Common myeloid progenitor, CD34-positive (primary cell): Measurements from ENCODE around the gene DIPK1A.
A peak's percentile ranks its signal among the peaks of the same experiment; 100 is the strongest.
"Not testable (repeated sequence)": the region's sequence is repeated elsewhere in the genome, so short reads cannot be mapped to it uniquely, and the experiment has no call there.

Experiments used
- CTCF ChIA-PET: fragments of 350-600 bp; sonication (Branson Sonifier 250); formaldehyde crosslinking; loops from one replicate; lab custom pipeline; 2021; ENCODE audit warnings: antibody characterized with exemption; lab: Charles Lee
- POLR2A ChIA-PET: fragments of 350-600 bp; sonication (Branson Sonifier 250); formaldehyde crosslinking; loops from one replicate; lab custom pipeline; 2021; ENCODE audit warnings: antibody characterized with exemption; lab: Charles Lee
- DNase-seq, 3 donors: peaks; one replicate each; pipeline versions ENCODE4 v3.0.0 to v3.0.0-alpha.2; 2013
- H3K27ac ChIP-seq, 2 experiments: 1 replicate in 1 of 2; 2 replicates in 1 of 2; pipeline ENCODE4 v1.7.0; 2013; ENCODE audit warnings: inconsistent platforms in 2 of 2, low read length in 2 of 2, mild to moderate bottlenecking in 2 of 2, low read depth in 1 of 2, moderate library complexity in 1 of 2; ENCODE audit not compliant: severe bottlenecking in 2 of 2, insufficient read depth in 1 of 2, poor library complexity in 1 of 2
- H3K27me3 ChIP-seq, 5 experiments: replicated peaks in 2 of 5; 1 replicate in 3 of 5; 2 replicates in 2 of 5; pipeline versions ENCODE4 v1.6.1 to v1.7.0; 2013; ENCODE audit warnings: low read length in 4 of 5, mild to moderate bottlenecking in 2 of 5, moderate library complexity in 2 of 5, inconsistent platforms in 1 of 5; ENCODE audit not compliant: insufficient read depth in 5 of 5, control insufficient read depth in 4 of 5
- H3K36me3 ChIP-seq, 4 experiments: 1 replicate in 2 of 4; 2 replicates in 2 of 4; pipeline versions ENCODE4 v1.6.1 to v1.7.0; 2013; ENCODE audit warnings: low read length in 3 of 4, control low read depth in 1 of 4, mild to moderate bottlenecking in 1 of 4; ENCODE audit not compliant: control insufficient read depth in 4 of 4, insufficient read depth in 4 of 4
- H3K4me1 ChIP-seq, 4 experiments: 1 replicate in 3 of 4; 2 replicates in 1 of 4; pipeline versions ENCODE4 v1.6.1 to v1.7.1; 2013; ENCODE audit warnings: low read length in 3 of 4, mild to moderate bottlenecking in 3 of 4, control low read depth in 1 of 4, inconsistent platforms in 1 of 4, moderate library complexity in 1 of 4; ENCODE audit not compliant: control insufficient read depth in 4 of 4, insufficient read depth in 4 of 4; ENCODE audit errors: control extremely low read depth in 1 of 4
- H3K4me3 ChIP-seq, 7 experiments: 1 replicate in 4 of 7; 2 replicates in 3 of 7; pipeline versions ENCODE4 v1.5.1 to v1.7.0; 2013; ENCODE audit warnings: mild to moderate bottlenecking in 7 of 7, low read length in 6 of 7, moderate library complexity in 6 of 7, inconsistent platforms in 2 of 7, low read depth in 2 of 7, control low read depth in 1 of 7; ENCODE audit not compliant: insufficient read depth in 4 of 7, control insufficient read depth in 1 of 7; ENCODE audit errors: extremely low read depth in 1 of 7
- H3K9me3 ChIP-seq, 5 experiments: 1 replicate in 4 of 5; 2 replicates in 1 of 5; pipeline versions ENCODE4 v1.6.1 to v1.7.1; 2013; ENCODE audit warnings: low read length in 4 of 5, mild to moderate bottlenecking in 2 of 5, inconsistent platforms in 1 of 5, low read depth in 1 of 5, moderate library complexity in 1 of 5; ENCODE audit not compliant: control insufficient read depth in 4 of 5, insufficient read depth in 2 of 5; ENCODE audit errors: control extremely low read depth in 1 of 5
- WGBS: methylation state at CpG from one replicate; pipeline ENCODE4 v1.1.5; 2013; ENCODE audit not compliant: insufficient coverage; 5-methylcytosine and 5-hydroxymethylcytosine counted together

The DIPK1A gene

DNA sequence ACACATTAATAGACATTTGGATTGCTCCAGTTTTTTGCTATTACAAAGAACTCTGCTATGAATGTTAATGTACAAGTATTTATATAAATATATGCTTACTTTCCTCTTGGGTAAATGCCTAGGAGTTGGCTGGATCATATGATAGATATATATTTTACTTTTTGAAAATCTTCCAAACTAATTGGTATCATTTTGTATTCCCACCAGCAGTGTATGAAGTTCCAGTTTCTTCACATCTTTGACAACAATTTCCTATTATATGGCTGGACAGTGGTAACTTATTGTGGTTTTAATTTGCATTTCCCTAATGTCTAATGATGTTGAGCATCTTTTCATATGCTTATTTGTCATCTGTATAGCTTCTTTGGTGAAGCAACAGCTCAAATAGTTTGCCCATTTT is 23.8 kb upstream of the DIPK1A start:
- no peak for DNase-seq
- CTCF ChIA-PET = interaction anchor here (1.4 kb wide), 1 partner anchor 126 kb away, joined by 3 read pairs; no protein-coding TSS in a partner anchor
- H3K4me3 ChIP-seq = no peak overlapping the region
- H3K27me3 ChIP-seq = no peaks in the 10 kb centered on the region
- POLR2A ChIA-PET = no interaction called here
- no peak overlapping the region for H3K27ac ChIP-seq
- no peaks in the 10 kb centered on the region for H3K36me3 ChIP-seq
- H3K4me1 ChIP-seq = peaks cover 0 to under 1% (median 0%) of the 10 kb centered on the region in 4 experiments
- H3K9me3 ChIP-seq = peaks cover 0 to 8% (median 0%) of the 10 kb centered on the region in 5 experiments

DNA sequence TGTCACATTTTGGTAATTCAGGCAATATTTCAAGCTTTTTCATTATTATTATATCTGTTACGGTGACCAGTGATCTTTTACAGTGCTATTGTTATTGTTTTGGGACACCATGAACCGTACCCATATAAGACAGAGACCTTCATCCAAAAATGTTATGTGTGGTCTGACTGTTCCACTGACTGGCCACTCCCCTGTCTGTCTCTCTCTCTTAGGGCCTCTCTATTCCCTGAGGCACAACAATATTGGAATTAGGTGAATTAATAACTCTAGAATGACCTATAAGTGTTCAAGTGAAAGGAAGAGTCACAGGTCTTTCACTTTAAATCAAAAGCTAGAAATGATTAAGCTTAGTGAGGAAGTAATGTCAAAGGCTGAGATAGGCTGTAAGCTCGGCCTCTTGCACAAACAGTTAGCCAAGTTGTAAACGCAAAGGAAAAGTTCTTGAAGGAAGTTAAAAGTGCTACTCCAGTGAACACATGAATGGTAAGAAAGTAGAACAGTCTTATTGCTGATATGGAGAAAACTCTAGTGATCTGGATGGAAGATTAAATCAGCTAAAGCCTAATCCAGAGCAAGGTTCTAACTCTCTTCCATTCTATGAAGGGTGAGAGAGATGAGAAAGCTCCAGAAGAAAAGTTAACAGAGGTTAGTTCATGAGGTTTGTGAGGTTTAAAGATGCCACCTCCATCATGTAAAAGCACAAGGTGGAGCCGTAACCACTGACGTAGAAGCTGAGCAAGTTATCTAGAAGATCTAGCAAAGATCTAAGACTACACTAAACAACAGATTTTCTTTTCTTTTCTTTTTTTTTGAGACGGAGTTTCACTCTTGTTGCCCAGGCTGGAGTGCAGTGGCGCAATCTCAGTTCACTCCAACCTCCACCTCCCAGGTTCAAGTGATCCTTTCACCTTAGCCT is 19.7 kb upstream of the DIPK1A start:
- no peak overlapping the region for H3K27ac ChIP-seq
- no peaks in the 10 kb centered on the region for H3K27me3 ChIP-seq
- H3K4me3 ChIP-seq = no peak overlapping the region
- 95% methylated on average over 6 of the region's 8 CpGs for WGBS
- ChIA-PET POLR2A (no interaction called here), CTCF (interaction anchor here (1.5 to 1.7 kb wide), 2 partner anchors 12 to 13 kb away, joined by 3 to 6 read pairs; no protein-coding TSS in a partner anchor)
- no peaks in the 10 kb centered on the region for H3K4me1 ChIP-seq
- DNase-seq = no peak
- no peaks in the 10 kb centered on the region for H3K36me3 ChIP-seq
- H3K9me3 ChIP-seq = peaks cover 0 to 8% (median 0%) of the 10 kb centered on the region in 5 experiments

DNA sequence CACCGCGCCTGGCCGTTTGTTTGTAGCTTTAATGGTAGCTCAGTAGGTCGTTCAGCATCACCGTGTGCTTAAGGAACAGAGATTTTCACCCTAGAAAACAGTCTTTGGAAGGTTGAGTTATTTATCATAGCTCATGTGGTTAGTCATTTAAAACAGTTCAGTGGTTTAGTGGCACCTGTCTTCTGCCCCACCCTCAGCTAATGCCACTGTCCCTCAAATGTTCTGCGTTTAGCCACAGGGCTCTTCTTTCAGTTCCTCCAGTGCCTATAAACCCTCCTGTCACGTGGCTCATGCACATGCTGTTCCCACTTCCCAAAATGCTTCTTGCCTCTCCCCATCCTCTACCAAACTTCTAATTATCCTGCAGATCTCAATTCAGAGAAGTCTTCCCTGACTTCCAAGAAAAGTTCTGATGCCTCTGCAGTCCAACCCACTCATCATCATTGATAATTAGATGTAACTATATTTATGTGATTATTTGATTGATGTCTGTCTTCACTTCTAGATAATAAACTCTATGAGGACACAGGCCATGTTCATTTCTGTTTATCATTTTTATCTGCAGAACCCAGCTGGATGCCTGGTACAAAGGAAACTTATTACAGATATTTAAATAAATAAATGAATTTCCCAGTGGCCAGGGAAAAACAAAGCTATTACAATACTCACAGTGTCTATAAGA is 14.4 kb upstream of the DIPK1A start:
- H3K27me3 ChIP-seq = no peaks in the 10 kb centered on the region
- peaks cover 0 to 11% (median 2%) of the 10 kb centered on the region in 4 experiments for H3K4me1 ChIP-seq
- ChIA-PET CTCF (interaction anchor here (0.8 to 2.1 kb wide), 4 partner anchors 9 to 117 kb away, joined by 3 to 14 read pairs (median 4); no protein-coding TSS in a partner anchor), POLR2A (no interaction called here)
- H3K36me3 ChIP-seq = no peaks in the 10 kb centered on the region
- no peaks in the 10 kb centered on the region for H3K9me3 ChIP-seq
- DNase-seq = no peak
- 73% methylated on average over 6 of the region's 7 CpGs for WGBS
- no peak overlapping the region for H3K4me3 ChIP-seq
- no peak overlapping the region for H3K27ac ChIP-seq

DNA sequence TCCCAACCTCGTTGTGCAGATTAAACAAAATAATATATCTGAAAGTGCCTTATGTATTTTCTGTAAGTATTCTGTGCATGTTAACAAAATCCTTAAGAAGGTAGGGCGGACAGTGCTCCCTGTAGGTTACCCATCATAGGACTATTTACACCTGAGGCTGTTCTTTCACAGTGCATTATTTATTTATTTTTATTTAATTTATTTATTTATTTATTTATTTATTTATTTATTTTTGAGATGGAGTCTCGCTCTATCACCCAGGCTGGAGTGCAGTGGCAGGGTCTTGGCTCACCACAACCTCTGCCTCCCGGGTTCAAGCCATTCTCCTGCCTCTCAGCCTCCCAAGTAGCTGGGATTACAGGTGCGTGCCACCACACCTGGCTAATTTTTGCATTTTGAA is 12.8 kb upstream of the DIPK1A start:
- H3K36me3 ChIP-seq, DNase-seq, H3K9me3 ChIP-seq, H3K27me3 ChIP-seq, H3K27ac ChIP-seq, H3K4me3 ChIP-seq: not testable (repeated sequence)
- peaks cover 0 to 11% (median 3%) of the 10 kb centered on the region in 4 experiments for H3K4me1 ChIP-seq
- 90% methylated on average over 3 of the region's 5 CpGs for WGBS
- ChIA-PET CTCF (interaction anchor here (1.4 kb wide), 1 partner anchor 21 kb away, joined by 4 read pairs; no protein-coding TSS in a partner anchor), POLR2A (interaction anchor here (0.5 kb wide), 1 partner anchor 804 kb away, joined by 3 read pairs; no protein-coding TSS in a partner anchor)

DNA sequence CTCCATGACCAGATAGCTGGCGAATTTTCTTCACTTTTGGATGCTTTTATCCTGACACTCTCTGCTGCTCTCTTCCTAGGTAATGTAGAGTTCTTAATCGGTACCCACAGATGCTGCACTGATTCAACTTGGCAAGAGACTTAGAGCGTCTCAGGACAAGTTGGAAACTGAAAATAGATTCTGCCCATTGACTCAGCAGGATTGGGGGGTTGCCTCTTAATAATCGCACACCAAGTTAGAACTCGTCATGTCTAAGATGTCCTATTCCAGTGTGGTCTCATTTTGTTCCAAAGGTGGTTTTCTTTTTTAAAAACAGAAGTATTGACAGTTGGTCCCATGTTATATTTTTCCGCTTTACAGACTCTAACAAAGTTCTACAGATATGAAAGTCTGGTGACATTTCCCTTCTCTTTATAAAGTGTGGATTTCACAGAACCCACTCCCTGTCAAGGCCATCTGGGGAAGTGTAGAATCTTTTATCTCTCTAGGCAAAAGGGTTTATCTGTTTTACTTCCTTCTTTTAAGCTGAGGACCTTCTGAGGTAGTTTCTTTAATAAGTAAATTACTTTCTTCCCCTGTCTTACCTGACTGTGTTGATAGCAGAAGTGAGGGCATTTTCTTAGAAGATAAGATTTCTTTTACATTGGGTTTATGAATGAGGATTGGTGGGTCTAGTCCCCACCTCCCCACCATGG is 12.1 kb upstream of the DIPK1A start:
- Histone ChIP-seq H3K36me3 (no peaks in the 10 kb centered on the region), H3K27ac (no peak overlapping the region), H3K9me3 (no peaks in the 10 kb centered on the region), H3K27me3 (peaks cover 0 to 3% (median 0%) of the 10 kb centered on the region in 5 experiments), H3K4me3 (no peak overlapping the region), H3K4me1 (peaks cover 0 to 11% (median 7%) of the 10 kb centered on the region in 4 experiments)
- peak in 1 of 3 donors; percentile 30 for DNase-seq
- 97% methylated on average over 5 of the region's 6 CpGs for WGBS
- POLR2A ChIA-PET = interaction anchor here (0.5 kb wide), 1 partner anchor 805 kb away, joined by 3 read pairs; no protein-coding TSS in a partner anchor
- CTCF ChIA-PET = interaction anchor here (1.4 kb wide), 1 partner anchor 21 kb away, joined by 4 read pairs; no protein-coding TSS in a partner anchor

DNA sequence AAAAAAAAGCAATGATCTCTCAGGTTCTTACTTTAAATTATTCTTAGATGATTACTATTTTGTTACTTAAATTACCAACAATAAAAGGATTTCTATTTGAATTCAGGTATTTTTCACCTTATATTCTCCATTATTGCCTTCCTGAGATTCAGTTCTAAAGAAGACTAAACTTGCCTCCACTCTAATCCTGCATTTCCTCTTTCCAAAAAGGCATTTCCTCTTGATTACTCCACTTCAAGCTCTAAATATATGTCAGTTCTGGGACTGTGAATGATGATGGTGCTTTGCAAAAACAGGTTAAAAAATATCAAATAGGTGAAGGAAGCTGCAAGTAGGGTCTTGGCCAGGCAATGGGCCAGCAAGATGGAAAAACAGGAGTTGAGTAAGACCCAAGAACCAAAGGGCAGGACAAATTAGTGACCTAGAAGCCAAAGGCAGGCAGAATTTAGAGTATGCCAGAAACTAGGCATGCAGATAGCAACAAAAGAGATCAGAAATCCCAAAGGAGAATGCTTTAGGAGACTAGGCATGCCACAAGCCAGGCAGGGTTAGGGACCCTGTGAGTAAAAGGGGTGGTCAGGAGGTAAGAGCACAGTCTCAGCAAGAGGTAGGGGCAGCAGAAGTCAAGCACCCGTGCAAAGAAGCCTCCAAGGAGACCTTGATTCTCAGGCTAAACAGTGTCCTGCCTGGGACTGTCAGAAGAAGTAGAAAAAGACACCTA is 11.3 kb upstream of the DIPK1A start:
- CTCF ChIA-PET = interaction anchor here (1.7 kb wide), 1 partner anchor 21 kb away, joined by 5 read pairs; no protein-coding TSS in a partner anchor
- Histone ChIP-seq H3K9me3 (no peaks in the 10 kb centered on the region), H3K27ac (no peak overlapping the region), H3K4me1 (peaks cover 5 to 13% (median 11%) of the 10 kb centered on the region in 4 experiments), H3K36me3 (no peaks in the 10 kb centered on the region), H3K27me3 (peaks cover 0 to 3% (median 0%) of the 10 kb centered on the region in 5 experiments), H3K4me3 (no peak overlapping the region)
- WGBS = 89% methylated on average over 1 of the region's 1 CpG
- DNase-seq = no peak
- POLR2A ChIA-PET = no interaction called here
